Stimulated activated CD8-positive, alpha-beta memory T cell treated with anti-CD3 and anti-CD28 coated beads, Interleukin-2, amount 100 ng/mL, for 48 hours (primary cell): ENCODE results near the gene UVRAG.
"Not testable (repeated sequence)": the region's sequence is repeated elsewhere in the genome, so short reads cannot be mapped to it uniquely, and the experiment has no call there.

Experiments
- DNase-seq, 2 donors: peaks; one replicate each; pipeline ENCODE4 v3.0.0-alpha.2; 2020; ENCODE audit warnings: low read depth in 2 of 2

The UVRAG gene

GRCh38 chr11:75924966-75925784 is 110.2 kb downstream of the UVRAG start:
- DNase-seq: no peak

DNA sequence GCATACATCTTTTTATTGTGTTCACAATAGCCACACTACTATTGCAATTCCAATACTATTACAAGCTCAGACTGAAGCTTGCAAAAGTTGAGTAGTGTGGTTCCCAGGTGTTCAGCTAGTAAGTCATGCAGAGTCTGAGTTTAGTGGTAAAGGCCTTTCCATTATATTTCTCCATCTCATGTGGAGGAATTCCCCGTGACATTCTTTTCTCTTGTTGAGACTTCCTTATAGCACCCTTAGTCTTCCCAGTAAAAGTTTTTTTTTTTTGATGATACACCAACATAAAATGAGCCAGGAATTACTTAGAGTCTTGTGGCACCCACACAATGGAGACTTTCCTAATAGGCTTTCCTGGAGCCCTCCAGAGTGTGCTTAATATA is 110.8 kb downstream of the UVRAG start:
- no peak for DNase-seq

DNA sequence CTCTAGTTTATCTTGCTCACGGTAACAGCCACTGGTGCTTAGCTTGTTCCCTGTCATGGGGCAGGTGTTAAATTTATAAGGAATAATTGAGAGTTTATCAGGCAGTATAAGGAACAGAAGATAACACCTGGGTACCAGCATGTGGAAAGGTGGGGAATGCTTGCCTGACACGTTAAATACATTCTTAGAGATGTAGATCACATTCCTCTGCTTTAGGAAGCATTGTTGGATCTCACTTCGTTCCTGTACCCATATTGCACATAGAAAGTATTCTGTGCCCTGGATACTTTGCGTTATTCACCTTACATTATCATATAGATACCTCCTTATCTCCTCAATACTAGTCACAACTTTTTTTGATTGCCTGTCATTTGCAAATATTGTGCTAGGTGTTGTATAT is 114.7 kb downstream of the UVRAG start:
- DNase-seq: no peak

DNA sequence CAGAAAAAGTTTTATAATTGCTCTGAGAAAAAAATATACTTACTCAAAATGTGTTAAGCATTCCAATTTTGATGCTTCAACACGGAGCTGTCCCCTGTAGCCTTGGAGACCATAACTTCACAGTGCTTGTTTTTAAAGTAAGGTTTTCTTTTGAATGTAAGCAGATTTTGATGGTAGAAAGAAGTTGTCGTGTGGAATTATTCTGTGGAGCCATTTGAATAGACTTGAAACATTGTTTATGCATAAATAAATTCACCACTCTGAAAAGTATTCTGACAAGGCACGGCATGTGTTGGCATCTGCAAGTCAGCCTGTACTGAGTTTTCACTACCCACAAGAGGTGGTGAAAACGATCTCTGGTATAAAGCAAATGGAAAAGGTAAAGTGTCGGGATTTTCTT is 115.5 kb downstream of the UVRAG start:
- no peak for DNase-seq

- DNase-seq: no peak
Observed at GRCh38 chr11:75931124-75931523, 116.1 kb downstream of the UVRAG start.

GRCh38 chr11:75933736-75934135 is 118.7 kb downstream of the UVRAG start:
- DNase-seq: not testable (repeated sequence)

GRCh38 chr11:75934851-75935250 is 119.8 kb downstream of the UVRAG start:
- DNase-seq: no peak

- DNase-seq: no peak
Observed at GRCh38 chr11:75938543-75938942, 123.5 kb downstream of the UVRAG start.

- DNase-seq: no peak
Observed at GRCh38 chr11:75939516-75939915, 124.5 kb downstream of the UVRAG start.

GRCh38 chr11:75939992-75940391 is 125.0 kb downstream of the UVRAG start:
- no peak for DNase-seq

DNA sequence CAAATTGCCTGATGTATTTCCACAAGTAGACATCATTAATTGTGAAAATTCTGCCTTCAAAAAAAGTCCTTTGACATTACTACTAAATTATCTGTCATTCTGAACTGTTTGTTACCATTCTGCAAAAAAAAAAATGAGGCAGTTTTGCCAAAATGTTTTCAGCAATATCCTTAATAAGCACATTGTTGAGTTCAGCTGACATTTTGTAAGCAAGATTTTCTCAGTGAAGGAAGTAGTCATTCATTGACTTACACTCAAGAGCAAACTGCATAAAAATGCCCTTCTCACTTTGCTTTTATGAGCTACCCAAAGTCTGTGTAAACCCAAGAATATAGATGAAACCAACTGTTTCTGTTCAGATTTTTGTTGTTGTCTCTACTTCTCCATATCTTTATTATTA is 125.9 kb downstream of the UVRAG start:
- no peak for DNase-seq

GRCh38 chr11:75944515-75944914 is 129.5 kb downstream of the UVRAG start:
- DNase-seq: no peak

DNA sequence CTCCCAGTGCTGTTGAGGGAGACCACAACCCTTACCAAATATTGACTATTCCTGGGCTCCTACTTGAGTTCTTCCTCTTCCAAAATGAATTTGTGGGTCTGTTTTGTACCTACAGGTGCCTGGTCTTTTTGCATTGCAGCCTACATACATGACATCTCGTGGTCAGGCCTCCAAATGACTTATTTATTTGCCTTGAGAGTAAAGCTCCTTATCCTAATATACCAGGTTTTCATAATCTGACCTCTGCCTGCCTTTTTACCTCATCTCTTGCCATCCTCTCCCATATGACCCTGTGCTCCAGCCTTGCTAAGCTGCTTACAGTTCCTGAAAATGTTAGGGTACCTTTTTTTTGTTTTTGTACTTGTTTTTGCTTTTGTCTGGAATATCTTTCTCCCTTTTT is 130.4 kb downstream of the UVRAG start:
- DNase-seq: no peak

- no peak for DNase-seq
Observed at GRCh38 chr11:75945947-75946346, 130.9 kb downstream of the UVRAG start.

DNA sequence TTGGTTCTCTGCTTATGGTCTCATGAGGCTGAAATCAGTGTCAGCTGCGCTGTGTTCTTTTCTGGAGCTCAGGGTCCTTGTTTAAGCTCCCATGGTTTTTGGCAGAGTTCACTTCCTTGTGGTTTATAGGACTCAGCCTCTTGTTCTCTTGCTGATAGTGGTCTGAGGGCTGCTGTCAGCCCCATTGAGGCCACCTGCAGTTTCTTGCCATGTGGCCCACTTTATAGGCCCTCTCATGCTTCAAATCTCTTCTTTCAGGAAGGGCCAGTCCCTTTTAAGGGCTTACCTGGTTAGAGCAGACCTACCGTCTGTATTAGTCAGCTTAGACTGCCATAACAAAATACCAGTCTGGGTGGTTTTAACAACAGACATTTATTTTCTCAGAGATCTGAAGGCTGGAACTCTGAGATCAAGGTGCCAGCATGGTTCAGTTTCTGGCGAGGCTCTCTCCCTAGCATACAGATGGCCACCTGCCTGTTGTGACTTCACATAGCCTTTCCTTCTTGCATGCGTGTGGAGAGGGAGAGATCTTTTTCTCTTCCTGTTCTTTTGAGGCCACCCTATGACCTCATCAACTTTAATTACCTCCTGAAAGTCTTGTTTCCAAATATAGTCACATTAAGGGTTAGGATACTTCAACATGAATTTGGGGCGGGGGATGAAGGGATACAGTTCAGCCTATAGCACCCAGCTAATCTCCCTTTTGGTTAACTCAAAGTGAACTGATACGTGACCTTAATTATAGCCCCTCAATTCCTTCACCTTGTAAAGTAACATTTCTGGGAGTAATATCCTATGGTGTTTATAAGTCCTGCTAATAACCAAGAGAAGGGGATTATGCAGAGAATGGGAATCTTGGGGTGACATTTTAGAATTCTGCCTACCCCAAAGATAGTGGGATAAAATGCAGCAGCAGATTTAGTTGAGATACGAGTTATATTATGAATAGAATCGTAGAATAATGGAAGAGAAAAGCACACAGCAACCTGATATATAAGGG is 131.8 kb downstream of the UVRAG start:
- DNase-seq: no peak

- no peak for DNase-seq
Observed at GRCh38 chr11:75949023-75949672, 134.1 kb downstream of the UVRAG start.

DNA sequence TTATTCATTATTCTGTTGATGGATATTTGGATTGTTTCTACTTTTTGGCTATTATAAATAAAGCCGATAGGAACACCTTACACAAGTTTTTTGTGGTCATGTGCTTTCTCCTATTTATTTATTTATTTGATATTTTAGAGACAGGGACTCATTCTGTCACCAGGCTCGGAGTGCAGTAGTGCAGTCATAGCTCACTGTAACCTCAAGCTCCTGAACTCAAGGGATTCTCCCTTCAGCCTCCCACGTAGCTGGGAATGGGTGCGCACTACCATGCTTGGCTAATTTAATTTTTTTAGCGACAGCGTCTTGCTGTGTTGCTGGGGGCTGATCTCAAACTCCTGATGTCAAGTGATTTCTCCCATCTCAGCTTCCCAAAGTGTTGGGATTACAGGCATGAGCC is 135.1 kb downstream of the UVRAG start:
- no peak for DNase-seq

DNA sequence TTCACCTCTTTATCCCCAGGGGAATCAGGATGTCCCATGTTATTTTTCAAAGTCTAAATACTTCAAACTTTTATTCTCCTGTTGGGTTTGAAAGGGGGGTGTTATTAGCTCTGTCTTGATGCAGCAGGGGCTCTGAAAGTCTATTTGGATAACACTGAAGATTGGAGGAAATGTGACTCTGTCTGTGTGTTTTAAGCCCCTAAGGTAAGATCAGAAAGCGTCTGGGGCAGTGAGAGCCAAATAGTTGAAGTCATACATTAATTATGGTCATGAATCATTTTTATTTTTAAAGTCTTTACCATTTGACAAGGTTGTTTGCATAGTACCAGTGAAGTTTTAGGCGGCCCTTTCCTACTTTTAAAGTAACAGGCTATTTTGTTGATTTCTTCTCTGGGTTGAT is 139.0 kb downstream of the UVRAG start:
- DNase-seq: no peak

- DNase-seq: no peak
Observed at GRCh38 chr11:75955443-75955842, 140.4 kb downstream of the UVRAG start.

DNA sequence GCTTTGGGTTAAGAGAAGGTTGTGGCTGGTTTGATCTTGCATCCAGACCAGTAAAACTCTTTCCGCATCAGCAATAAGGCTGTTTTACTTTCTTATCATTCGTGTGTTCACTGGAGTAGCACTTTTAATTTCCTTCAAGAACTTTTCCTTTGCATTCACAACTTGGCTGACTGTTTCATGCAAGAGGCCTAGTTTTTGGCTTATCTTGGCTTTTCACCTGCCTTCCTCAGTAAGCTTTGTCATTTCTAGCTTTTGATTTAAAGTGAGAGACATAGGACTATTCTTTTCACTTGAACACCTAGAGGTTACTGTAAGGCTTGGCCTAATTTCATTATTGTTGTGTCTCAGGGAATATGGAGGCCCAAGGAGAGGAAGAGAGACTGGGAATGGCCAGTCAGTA is 144.5 kb downstream of the UVRAG start:
- DNase-seq: no peak

DNA sequence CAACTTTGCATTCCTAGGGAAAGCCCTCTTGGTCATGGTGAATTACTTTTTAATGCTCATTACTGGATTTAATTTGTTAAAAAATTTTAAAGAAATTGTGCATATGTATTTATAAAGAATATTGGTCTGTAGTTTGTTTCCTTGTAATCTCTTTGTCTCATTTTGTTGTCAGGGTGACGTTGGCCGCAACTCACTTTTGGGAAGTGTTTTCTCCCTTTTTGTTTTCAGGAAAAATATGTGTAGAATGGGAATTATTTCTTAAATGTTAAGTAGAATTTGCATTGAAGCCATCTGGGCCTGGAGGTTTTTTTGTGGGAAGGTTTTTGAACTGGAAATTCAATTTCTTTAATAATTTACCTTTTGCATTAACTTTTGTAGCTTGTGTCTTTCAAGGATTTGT is 149.1 kb downstream of the UVRAG start:
- DNase-seq: no peak

GRCh38 chr11:75966537-75967287 is 151.7 kb downstream of the UVRAG start:
- no peak for DNase-seq
